Chondrocyte (in vitro differentiated cells): ENCODE data around the gene SUCLA2. TPM values are rescaled to one million over a fixed set of nuclear protein-coding genes. Genes with fewer than 3 reads are reported as not detected.

Experiments
- DNase-seq: peaks from one replicate; pipeline ENCODE4 v3.0.0; 2021; ENCODE audit warnings: mixed read lengths, low spot score
- H3K27ac Mint-ChIP-seq: one replicate; pipeline ENCODE4 v1.8.0; 2021; ENCODE audit warnings: mild to moderate bottlenecking, moderate library complexity, mixed read lengths; ENCODE audit not compliant: unreplicated experiment
- H3K27me3 Mint-ChIP-seq: 2 replicates; pipeline ENCODE4 v1.8.0; 2021; ENCODE audit warnings: low read depth, mixed read lengths
- H3K36me3 Mint-ChIP-seq: 2 replicates; pipeline ENCODE4 v1.8.0; 2021; ENCODE audit warnings: low read depth, mixed read lengths
- H3K4me1 Mint-ChIP-seq: 2 replicates; pipeline ENCODE4 v1.8.0; 2021; ENCODE audit warnings: low read depth, mild to moderate bottlenecking, mixed read lengths
- H3K4me3 Mint-ChIP-seq: one replicate; pipeline ENCODE4 v1.8.0; 2021; ENCODE audit warnings: mild to moderate bottlenecking, moderate library complexity, mixed read lengths; ENCODE audit not compliant: unreplicated experiment
- H3K9me3 Mint-ChIP-seq: 2 replicates; pipeline ENCODE4 v1.8.0; 2021; ENCODE audit warnings: low read depth, mixed read lengths
- total RNA-seq: library from RNA; stranded (reverse); gene quantifications from 3 replicates; pipeline ENCODE4 v1.2.1, GENCODE V29; 2021
- TF ChIP-seq, protein P1 (sequence below): fragments of 200-600 bp; sonication (generic); IDR thresholded peaks from 2 replicates; pipeline ENCODE4 v1.5.0; 2021; ENCODE audit warnings: antibody characterized with exemption, mild to moderate bottlenecking, moderate library complexity

SUCLA2 gene
- total RNA-seq, 1 donor from 2014 or later, result 33.0 TPM

- peak overlapping the region; percentile 60 for H3K27ac Mint-ChIP-seq
- H3K4me1 Mint-ChIP-seq, result peaks cover 55% of the 10 kb centered on the region
- H3K4me3 Mint-ChIP-seq, result no peak overlapping the region
- DNase-seq, result no peak
- no peaks in the 10 kb centered on the region for H3K9me3 Mint-ChIP-seq
- no peaks in the 10 kb centered on the region for H3K27me3 Mint-ChIP-seq
- TF ChIP-seq, protein P1, sequence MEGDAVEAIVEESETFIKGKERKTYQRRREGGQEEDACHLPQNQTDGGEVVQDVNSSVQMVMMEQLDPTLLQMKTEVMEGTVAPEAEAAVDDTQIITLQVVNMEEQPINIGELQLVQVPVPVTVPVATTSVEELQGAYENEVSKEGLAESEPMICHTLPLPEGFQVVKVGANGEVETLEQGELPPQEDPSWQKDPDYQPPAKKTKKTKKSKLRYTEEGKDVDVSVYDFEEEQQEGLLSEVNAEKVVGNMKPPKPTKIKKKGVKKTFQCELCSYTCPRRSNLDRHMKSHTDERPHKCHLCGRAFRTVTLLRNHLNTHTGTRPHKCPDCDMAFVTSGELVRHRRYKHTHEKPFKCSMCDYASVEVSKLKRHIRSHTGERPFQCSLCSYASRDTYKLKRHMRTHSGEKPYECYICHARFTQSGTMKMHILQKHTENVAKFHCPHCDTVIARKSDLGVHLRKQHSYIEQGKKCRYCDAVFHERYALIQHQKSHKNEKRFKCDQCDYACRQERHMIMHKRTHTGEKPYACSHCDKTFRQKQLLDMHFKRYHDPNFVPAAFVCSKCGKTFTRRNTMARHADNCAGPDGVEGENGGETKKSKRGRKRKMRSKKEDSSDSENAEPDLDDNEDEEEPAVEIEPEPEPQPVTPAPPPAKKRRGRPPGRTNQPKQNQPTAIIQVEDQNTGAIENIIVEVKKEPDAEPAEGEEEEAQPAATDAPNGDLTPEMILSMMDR, result no peak
- no peaks in the 10 kb centered on the region for H3K36me3 Mint-ChIP-seq
Observed at GRCh38 chr13:48040896-48041295, 39.8 kb upstream of the SUCLA2 start.

GRCh38 chr13:48040049-48040448 is 39.0 kb upstream of the SUCLA2 start:
- no peak overlapping the region for H3K27ac Mint-ChIP-seq
- H3K36me3 Mint-ChIP-seq, result no peaks in the 10 kb centered on the region
- H3K4me1 Mint-ChIP-seq, result peaks cover 55% of the 10 kb centered on the region
- no peaks in the 10 kb centered on the region for H3K27me3 Mint-ChIP-seq
- DNase-seq, result no peak
- H3K4me3 Mint-ChIP-seq, result no peak overlapping the region
- no peaks in the 10 kb centered on the region for H3K9me3 Mint-ChIP-seq
- TF ChIP-seq, protein P1, result no peak

DNA sequence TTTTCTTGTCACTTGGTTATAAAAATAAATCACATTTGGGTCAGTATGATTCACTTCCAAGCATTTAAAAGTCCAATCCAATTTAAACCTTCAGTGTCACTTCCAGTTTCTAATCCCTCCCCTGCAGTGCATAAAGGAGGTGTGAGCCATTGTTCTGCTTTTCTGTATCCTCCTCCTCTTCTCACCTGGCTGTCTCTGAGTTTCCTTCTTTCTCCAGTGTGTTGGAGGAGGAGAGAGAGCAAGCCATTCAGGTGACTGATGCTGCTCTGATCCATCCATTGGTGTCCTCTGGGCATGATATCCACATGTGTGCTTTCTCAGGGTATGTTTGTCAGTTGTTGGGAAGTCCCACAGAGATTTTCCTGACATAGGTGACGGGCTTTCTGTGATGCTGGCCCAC is 37.7 kb upstream of the SUCLA2 start:
- Mint-ChIP-seq H3K27ac (peak overlapping the region; percentile 99), H3K27me3 (no peaks in the 10 kb centered on the region), H3K4me3 (peak overlapping the region; percentile 85), H3K36me3 (peaks cover 3% of the 10 kb centered on the region), H3K4me1 (peaks cover 48% of the 10 kb centered on the region), H3K9me3 (peaks cover 3% of the 10 kb centered on the region)
- DNase-seq, result no peak
- TF ChIP-seq, protein P1, result no peak

- Mint-ChIP-seq H3K4me1 (peaks cover 37% of the 10 kb centered on the region), H3K9me3 (peaks cover 6% of the 10 kb centered on the region), H3K36me3 (peaks cover 3% of the 10 kb centered on the region), H3K4me3 (peak within 1 kb of the TSS; percentile 85), H3K27me3 (no peaks in the 10 kb centered on the region), H3K27ac (peak within 1 kb of the TSS; percentile 99)
- TF ChIP-seq, protein P1, result peak; percentile 100
- peak; percentile 96 for DNase-seq
Observed at GRCh38 chr13:48037346-48038173, 36.5 kb upstream of the SUCLA2 start, which contains the start of gene NUDT15. TSS of gene NUDT15 (plus strand) at chr13:48037726. CDS start at chr13:48037747, 21 bp downstream.

- Mint-ChIP-seq H3K36me3 (peaks cover 10% of the 10 kb centered on the region), H3K27ac (no peak overlapping the region), H3K9me3 (peaks cover 21% of the 10 kb centered on the region), H3K4me1 (no peaks in the 10 kb centered on the region), H3K27me3 (no peaks in the 10 kb centered on the region), H3K4me3 (no peak overlapping the region)
- TF ChIP-seq, protein P1, result no peak
- no peak for DNase-seq
Observed at GRCh38 chr13:48029859-48030258, 28.8 kb upstream of the SUCLA2 start.
